Muscle of back (tissue), 13 donors: Measurements from ENCODE around the gene FNDC5. TPM values are rescaled to one million over a fixed set of nuclear protein-coding genes. Genes with fewer than 3 reads are reported as not detected.
"Not testable (repeated sequence)": the region's sequence is repeated elsewhere in the genome, so short reads cannot be mapped to it uniquely, and the experiment has no call there.

ENCODE experiments used
- DNase-seq, 3 donors: peaks; one replicate each; pipeline versions ENCODE4 v3.0.0 to v3.0.0-alpha.2; 2013
- long read RNA-seq, 9 donors: transcript quantifications; one replicate each; lab custom pipeline, GENCODE V29; 2026
- polyA plus RNA-seq, 10 donors: library from polyadenylated mRNA; unstranded; fragments of 120-200 nt; gene quantifications; one replicate each; pipeline ENCODE4 v1.2.1, GENCODE V29; 2013; ENCODE audit not compliant: insufficient read length in 10 of 10

FNDC5 gene
- 100 to 1,000 TPM; 161 to 210 (median 176) TPM for polyA plus RNA-seq
- long read RNA-seq, donor 1, partial matches to known transcripts, result 5 of 22 reads
- long read RNA-seq, donor 1, other reads (novel, unspliced or antisense), result 8 of 22 reads
- long read RNA-seq, donor 2, partial matches to known transcripts, result 0 of 5 reads
- long read RNA-seq, donor 2, other reads (novel, unspliced or antisense), result 0 of 5 reads
- long read RNA-seq, donor 3, result 0 reads
- long read RNA-seq, donor 4, partial matches to known transcripts, result 67 of 71 reads
- long read RNA-seq, donor 4, other reads (novel, unspliced or antisense), result 0 of 71 reads
- long read RNA-seq, donor 5, transcript FNDC5-202 (2 exons, 192 nt), result major isoform, 6 of 64 reads
- long read RNA-seq, donor 5, partial matches to known transcripts, result 52 of 64 reads
- long read RNA-seq, donor 5, other reads (novel, unspliced or antisense), result 0 of 64 reads
- long read RNA-seq, donor 6, transcript FNDC5-203 (2 exons, 1,563 nt), result major isoform, 5 of 32 reads
- long read RNA-seq, donor 6, partial matches to known transcripts, result 24 of 32 reads
- long read RNA-seq, donor 6, other reads (novel, unspliced or antisense), result 0 of 32 reads
- long read RNA-seq, donor 7, partial matches to known transcripts, result 7 of 15 reads
- long read RNA-seq, donor 7, other reads (novel, unspliced or antisense), result 6 of 15 reads
- long read RNA-seq, donor 8, partial matches to known transcripts, result 5 of 7 reads
- long read RNA-seq, donor 8, other reads (novel, unspliced or antisense), result 0 of 7 reads
- long read RNA-seq, donor 9, partial matches to known transcripts, result 0 of 1 reads
- long read RNA-seq, donor 9, other reads (novel, unspliced or antisense), result 0 of 1 reads

GRCh38 chr1:32870615-32871363, at the start of gene FNDC5:
FNDC5 (minus strand) TSS chr1:32870912.
- DNase-seq, result peak in 1 of 3 donors; percentile 79

GRCh38 chr1:32919811-32920733, 49.4 kb upstream of the FNDC5 start:
- DNase-seq, result peak in 1 of 3 donors; percentile 53

- no peak for DNase-seq
These were observed 47.5 kb upstream of the FNDC5 start for GRCh38 chr1:32918179-32918578.

- no peak for DNase-seq
These were observed 46.8 kb upstream of the FNDC5 start for GRCh38 chr1:32917521-32917920.

- DNase-seq, result no peak
These were observed 45.3 kb upstream of the FNDC5 start for GRCh38 chr1:32915766-32916706.

GRCh38 chr1:32910319-32910718, 39.6 kb upstream of the FNDC5 start:
- DNase-seq, result no peak

GRCh38 chr1:32907435-32907834, 36.7 kb upstream of the FNDC5 start:
- DNase-seq, result no peak

GRCh38 chr1:32906654-32907053, 35.9 kb upstream of the FNDC5 start:
- no peak for DNase-seq

GRCh38 chr1:32905588-32905987, 34.9 kb upstream of the FNDC5 start:
- DNase-seq, result not testable (repeated sequence)

GRCh38 chr1:32904797-32905196, 34.1 kb upstream of the FNDC5 start:
- DNase-seq, result no peak

- DNase-seq, result no peak
These were observed 33.5 kb upstream of the FNDC5 start for GRCh38 chr1:32903991-32904785.

- no peak for DNase-seq
These were observed 31.8 kb upstream of the FNDC5 start for GRCh38 chr1:32902535-32902920.

GRCh38 chr1:32901823-32902534, 31.3 kb upstream of the FNDC5 start:
- DNase-seq, result no peak

GRCh38 chr1:32900956-32901822, 30.5 kb upstream of the FNDC5 start, which contains the start of gene TMEM54:
TMEM54 (minus strand) TSS chr1:32901389; CDS start chr1:32901238, 151 bp downstream.
- peak in 1 of 3 donors; percentile 51 for DNase-seq

GRCh38 chr1:32900371-32900955, 29.8 kb upstream of the FNDC5 start:
- DNase-seq, result no peak

- no peak for DNase-seq
These were observed 29.0 kb upstream of the FNDC5 start for GRCh38 chr1:32899586-32900296.
